Lower leg skin (tissue), 3 donors: ENCODE data around the gene HEPHL1.

Experiments
- CTCF ChIP-seq, 3 donors: fragments of 450-650 bp; IDR thresholded peaks; one replicate each; pipeline ENCODE4 v1.5.1; 2016; ENCODE audit warnings: antibody characterized with exemption in 3 of 3, mild to moderate bottlenecking in 3 of 3, moderate library complexity in 2 of 3
- POLR2A ChIP-seq, 2 donors: fragments of 450-650 bp; IDR thresholded peaks; one replicate each; pipeline ENCODE4 v1.6.1; 2016 to 2017; ENCODE audit warnings: antibody characterized with exemption in 2 of 2, mild to moderate bottlenecking in 1 of 2, moderate library complexity in 1 of 2

- TF ChIP-seq POLR2A (IDR thresholded peaks at IDR 0.05) (no peak), CTCF (IDR thresholded peaks at IDR 0.05) (no peak)
These were observed 22.1 kb downstream of the HEPHL1 start for GRCh38 chr11:94043241-94043640.
